GM12878 (cell line): ENCODE data around the gene GDAP2. TPM values are rescaled to one million over a fixed set of nuclear protein-coding genes. Genes with fewer than 3 reads are reported as not detected.

ENCODE experiments used
- BCL3 ChIP-seq: IDR thresholded peaks from 2 replicates; pipeline ENCODE4 v1.6.1; 2011; ENCODE audit warnings: borderline replicate concordance, low read depth, mild to moderate bottlenecking, moderate library complexity, low read length; ENCODE audit not compliant: insufficient read depth, poor library complexity, severe bottlenecking
- CBX3 ChIP-seq: fragments of 200-600 bp; sonication (generic); IDR thresholded peaks from 2 replicates; pipeline ENCODE4 v1.6.1; 2016; ENCODE audit warnings: low read depth, borderline replicate concordance
- CEBPB ChIP-seq, 2 experiments: fragments of 150-350 bp in 1 of 2; IDR thresholded peaks; 2 replicates each; pipeline ENCODE4 v1.6.1; 2012 to 2014; ENCODE audit warnings: low read depth in 2 of 2, low read length in 2 of 2, borderline replicate concordance in 1 of 2, inconsistent platforms in 1 of 2
- IRF5 ChIP-seq: fragments of 450-650 bp; IDR thresholded peaks from 2 replicates; pipeline ENCODE4 v1.6.1; 2017; ENCODE audit warnings: borderline replicate concordance
- LARP7 ChIP-seq: fragments of 450-650 bp; IDR thresholded peaks from 2 replicates; pipeline ENCODE4 v1.6.1; 2017; ENCODE audit warnings: mild to moderate bottlenecking
- NR2C1 ChIP-seq: fragments of 450-650 bp; IDR thresholded peaks from 2 replicates; pipeline ENCODE4 v1.6.1; 2017; ENCODE audit warnings: antibody characterized with exemption, mild to moderate bottlenecking, moderate library complexity
- PAX8 ChIP-seq: fragments of 450-650 bp; IDR thresholded peaks from 2 replicates; pipeline ENCODE4 v1.6.1; 2017; ENCODE audit warnings: mild to moderate bottlenecking, moderate library complexity
- SRF ChIP-seq, 2 experiments: IDR thresholded peaks; 2 replicates each; pipeline ENCODE4 v1.6.1; 2011; ENCODE audit warnings: low read depth in 2 of 2, low read length in 2 of 2, mild to moderate bottlenecking in 1 of 2, moderate library complexity in 1 of 2
- TBL1XR1 ChIP-seq: IDR thresholded peaks from 2 replicates; pipeline ENCODE4 v1.6.1; 2012; ENCODE audit warnings: low read depth, low read length, improper control_type of control experiment
- ZNF592 ChIP-seq: fragments of 450-650 bp; IDR thresholded peaks from 2 replicates; pipeline ENCODE4 v1.6.1; 2017; ENCODE audit warnings: mild to moderate bottlenecking, moderate library complexity
- polyA plus RNA-seq, 11 experiments: library from polyadenylated mRNA; depleted of rRNA in 4 of 11; unstranded in 6 of 11; stranded (reverse) in 5 of 11; fragments of >200 nt; fragmentation: Nextera tagmentation in 4 of 11; fragmentation: Illumina TruSeq in 1 of 11; extraction: Ambion mirVana in 4 of 11; extraction: Trizol in 1 of 11; gene quantifications; 1 replicate in 1 of 11; 2 replicates in 10 of 11; pipeline versions ENCODE4 v1.2.1 to v1.2.3, GENCODE V29; 2011 to 2016; ENCODE audit warnings: inconsistent platforms in 2 of 11, missing spikeins in 2 of 11, low read depth in 1 of 11
- total RNA-seq, 4 experiments: library from RNA; depleted of rRNA in 3 of 4; stranded (reverse); fragments of >200 nt in 3 of 4; fragmentation: Illumina TruSeq in 1 of 4; extraction: Trizol in 1 of 4; gene quantifications; 2 replicates each; pipeline versions ENCODE4 v1.2.1 to v1.2.3, GENCODE V29; 2013 to 2021

Gene GDAP2
- total and polyA plus RNA-seq, 10 of the 15 experiments (the other 5 are each of a cell fraction or from before 2014, with no cell fraction given): 2.6 to 19.2 (median 11.4) TPM

- TF ChIP-seq BCL3 (no peak), CBX3 (no peak), CEBPB (IDR thresholded peaks at IDR 0.05; ENCODE audit: borderline replicate concordance in 1 of 2, low read depth in 2 of 2, low read length in 2 of 2) (no peak), ZNF592 (no peak), IRF5 (no peak), PAX8 (no peak), NR2C1 (peak; percentile 37; the same call in 1 of the 2 replicates), SRF (IDR thresholded peaks at IDR 0.05; ENCODE audit: low read depth in 2 of 2, low read length in 2 of 2) (peak in 1 of 2 experiments; percentile 39; a peak in 1 of 4 replicates), LARP7 (no peak), TBL1XR1 (no peak)
Observed at GRCh38 chr1:117929343-117930172, at the start of gene GDAP2, which contains the start of gene WDR3 (continued).
